Progenitor cell of endocrine pancreas (in vitro differentiated cells): Measurements from ENCODE around the gene CELF1. TPM values are rescaled to one million over a fixed set of nuclear protein-coding genes. Genes with fewer than 3 reads are reported as not detected.

Source experiments
- DNase-seq: peaks from one replicate; pipeline ENCODE4 v3.0.0; 2021; ENCODE audit warnings: low spot score; ENCODE audit not compliant: unreplicated experiment
- H3K27ac Mint-ChIP-seq: 2 replicates; pipeline ENCODE4 v1.8.0; 2021; ENCODE audit warnings: mild to moderate bottlenecking, moderate library complexity, mixed read lengths
- H3K27me3 Mint-ChIP-seq: 2 replicates; pipeline ENCODE4 v1.8.0; 2021; ENCODE audit warnings: mixed read lengths
- H3K36me3 Mint-ChIP-seq: 2 replicates; pipeline ENCODE4 v1.8.0; 2022; ENCODE audit warnings: mixed read lengths; ENCODE audit not compliant: insufficient read depth
- H3K4me1 Mint-ChIP-seq: 2 replicates; pipeline ENCODE4 v1.8.0; 2021; ENCODE audit warnings: low read depth, mixed read lengths
- H3K4me3 Mint-ChIP-seq: 2 replicates; pipeline ENCODE4 v1.8.0; 2021; ENCODE audit warnings: low read depth, mild to moderate bottlenecking, moderate library complexity, mixed read lengths
- H3K9me3 Mint-ChIP-seq: 2 replicates; pipeline ENCODE4 v1.8.0; 2021; ENCODE audit warnings: low read depth, mixed read lengths
- total RNA-seq: library from RNA; stranded (reverse); gene quantifications from 2 replicates; pipeline ENCODE4 v1.2.1, GENCODE V29; 2021
- TF ChIP-seq, protein P1 (sequence below): fragments of 200-600 bp; sonication (generic); IDR thresholded peaks from one replicate; pipeline ENCODE4 v1.5.0; 2021; ENCODE audit warnings: antibody characterized with exemption, mild to moderate bottlenecking; ENCODE audit not compliant: unreplicated experiment

The CELF1 gene
- total RNA-seq, 1 donor from 2014 or later = 161 TPM

DNA sequence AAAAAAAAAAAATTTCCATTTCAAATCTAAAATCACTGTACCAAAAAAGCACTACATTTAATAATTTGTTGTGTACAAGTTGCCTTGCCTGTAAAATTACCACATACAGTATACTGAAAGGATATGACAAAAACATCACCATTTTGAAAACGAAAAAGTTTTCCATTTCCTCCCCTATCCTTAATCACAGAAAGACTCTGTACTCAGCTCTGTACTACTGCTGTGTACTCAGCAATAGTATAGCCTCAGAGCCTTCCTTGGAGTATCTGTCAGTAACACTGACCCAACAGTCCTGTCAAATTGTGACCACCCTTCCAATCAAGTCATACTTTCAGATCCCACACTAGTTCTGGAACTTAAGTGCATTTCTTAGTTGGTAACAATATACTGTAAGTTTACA is 48.0 kb downstream of the CELF1 start:
- Mint-ChIP-seq H3K36me3 (peaks cover 5% of the 10 kb centered on the region), H3K9me3 (no peaks in the 10 kb centered on the region), H3K27ac (no peak overlapping the region), H3K4me1 (peaks cover 44% of the 10 kb centered on the region), H3K4me3 (no peak overlapping the region), H3K27me3 (no peaks in the 10 kb centered on the region)
- TF ChIP-seq, protein P1, sequence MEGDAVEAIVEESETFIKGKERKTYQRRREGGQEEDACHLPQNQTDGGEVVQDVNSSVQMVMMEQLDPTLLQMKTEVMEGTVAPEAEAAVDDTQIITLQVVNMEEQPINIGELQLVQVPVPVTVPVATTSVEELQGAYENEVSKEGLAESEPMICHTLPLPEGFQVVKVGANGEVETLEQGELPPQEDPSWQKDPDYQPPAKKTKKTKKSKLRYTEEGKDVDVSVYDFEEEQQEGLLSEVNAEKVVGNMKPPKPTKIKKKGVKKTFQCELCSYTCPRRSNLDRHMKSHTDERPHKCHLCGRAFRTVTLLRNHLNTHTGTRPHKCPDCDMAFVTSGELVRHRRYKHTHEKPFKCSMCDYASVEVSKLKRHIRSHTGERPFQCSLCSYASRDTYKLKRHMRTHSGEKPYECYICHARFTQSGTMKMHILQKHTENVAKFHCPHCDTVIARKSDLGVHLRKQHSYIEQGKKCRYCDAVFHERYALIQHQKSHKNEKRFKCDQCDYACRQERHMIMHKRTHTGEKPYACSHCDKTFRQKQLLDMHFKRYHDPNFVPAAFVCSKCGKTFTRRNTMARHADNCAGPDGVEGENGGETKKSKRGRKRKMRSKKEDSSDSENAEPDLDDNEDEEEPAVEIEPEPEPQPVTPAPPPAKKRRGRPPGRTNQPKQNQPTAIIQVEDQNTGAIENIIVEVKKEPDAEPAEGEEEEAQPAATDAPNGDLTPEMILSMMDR = no peak
- no peak for DNase-seq

DNA sequence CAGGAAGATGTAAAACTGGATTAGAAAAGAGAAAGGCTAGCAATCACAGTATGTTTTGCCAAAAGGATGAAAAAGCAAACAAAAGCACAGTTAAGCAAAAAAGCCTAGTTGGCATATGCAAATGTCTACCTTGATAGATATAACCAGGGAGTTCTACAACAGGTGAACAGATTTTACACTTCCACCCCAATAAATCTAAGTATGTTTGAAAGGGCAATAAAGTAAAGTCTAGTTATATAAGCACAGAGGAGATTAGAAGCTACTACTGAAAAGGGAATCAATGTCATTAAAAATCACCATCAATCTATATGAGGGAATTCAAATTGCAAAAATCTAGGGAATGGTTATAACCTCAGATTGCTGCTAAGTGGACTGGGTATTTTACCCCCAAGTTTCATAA is 49.7 kb downstream of the CELF1 start:
- Mint-ChIP-seq H3K27me3 (no peaks in the 10 kb centered on the region), H3K27ac (peak overlapping the region; percentile 60), H3K4me1 (peaks cover 34% of the 10 kb centered on the region), H3K36me3 (peaks cover 5% of the 10 kb centered on the region), H3K9me3 (no peaks in the 10 kb centered on the region), H3K4me3 (no peak overlapping the region)
- no peak for DNase-seq
- TF ChIP-seq, protein P1 = no peak

DNA sequence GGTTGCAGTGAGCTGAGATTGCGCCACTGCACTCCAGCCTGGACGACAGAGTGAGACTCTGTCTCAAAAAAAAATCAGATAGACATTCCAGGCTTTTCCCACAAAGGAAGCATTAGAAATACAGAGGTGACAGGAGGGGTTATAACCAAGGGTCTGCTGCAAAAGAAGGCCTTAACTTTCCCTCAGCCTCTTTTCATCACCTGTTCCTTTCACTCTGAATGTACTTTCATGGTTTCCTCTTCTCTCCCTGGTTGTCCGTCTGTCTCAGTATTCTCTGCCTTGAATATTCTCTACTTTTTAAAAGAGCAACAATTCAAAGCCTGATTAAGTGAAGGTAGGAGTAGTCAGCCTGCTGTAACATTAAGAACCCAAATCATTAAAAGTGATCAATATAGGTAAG is 50.2 kb downstream of the CELF1 start:
- Mint-ChIP-seq H3K27ac (peak overlapping the region; percentile 60), H3K36me3 (peaks cover 5% of the 10 kb centered on the region), H3K9me3 (no peaks in the 10 kb centered on the region), H3K27me3 (no peaks in the 10 kb centered on the region), H3K4me3 (no peak overlapping the region), H3K4me1 (peaks cover 34% of the 10 kb centered on the region)
- TF ChIP-seq, protein P1 = no peak
- no peak for DNase-seq

DNA sequence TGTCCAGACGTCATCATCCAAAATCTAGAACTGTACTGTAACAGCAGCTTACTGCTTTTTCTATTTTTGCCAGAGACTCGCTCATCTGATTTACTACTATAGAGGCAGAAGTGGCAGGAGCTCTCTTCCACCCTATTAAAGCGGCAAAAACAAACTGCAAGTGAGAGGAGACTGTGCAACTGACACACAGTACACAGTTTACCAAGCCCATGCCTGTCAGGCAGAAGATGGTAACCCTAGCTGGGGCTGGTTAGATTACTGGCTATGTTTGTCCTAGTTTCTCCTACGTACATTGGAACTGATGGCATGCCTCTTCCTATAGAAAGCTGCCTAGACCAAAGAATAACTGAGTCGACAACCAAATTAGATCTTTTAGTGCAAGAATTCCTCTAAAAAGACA is 51.8 kb downstream of the CELF1 start:
- no peak overlapping the region for H3K4me3 Mint-ChIP-seq
- no peak overlapping the region for H3K27ac Mint-ChIP-seq
- H3K27me3 Mint-ChIP-seq = no peaks in the 10 kb centered on the region
- DNase-seq = no peak
- no peaks in the 10 kb centered on the region for H3K9me3 Mint-ChIP-seq
- peaks cover 31% of the 10 kb centered on the region for H3K4me1 Mint-ChIP-seq
- H3K36me3 Mint-ChIP-seq = peaks cover 5% of the 10 kb centered on the region
- TF ChIP-seq, protein P1 = no peak

DNA sequence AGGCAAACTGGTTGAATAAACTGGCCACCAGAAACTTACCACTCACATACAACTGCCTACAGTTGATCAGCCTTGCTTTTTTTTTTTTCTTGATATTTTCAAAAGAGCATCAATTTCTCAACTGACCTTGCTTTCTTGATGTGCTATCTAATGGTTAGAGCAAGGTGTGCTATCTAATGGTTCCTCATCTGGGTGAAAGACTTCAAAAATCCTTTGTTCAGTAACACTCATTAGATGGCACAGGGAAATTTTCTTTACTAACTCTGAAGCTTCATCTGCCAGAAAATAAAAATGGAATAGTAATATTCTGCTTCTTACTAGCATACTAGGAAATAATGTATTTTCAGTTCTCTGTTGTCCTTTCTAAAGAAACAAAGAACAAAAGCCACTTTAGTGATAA is 52.8 kb downstream of the CELF1 start:
- H3K36me3 Mint-ChIP-seq = peaks cover 4% of the 10 kb centered on the region
- no peaks in the 10 kb centered on the region for H3K9me3 Mint-ChIP-seq
- peaks cover 30% of the 10 kb centered on the region for H3K4me1 Mint-ChIP-seq
- DNase-seq = no peak
- TF ChIP-seq, protein P1 = no peak
- H3K27me3 Mint-ChIP-seq = no peaks in the 10 kb centered on the region
- no peak overlapping the region for H3K4me3 Mint-ChIP-seq
- H3K27ac Mint-ChIP-seq = peak overlapping the region; percentile 38

DNA sequence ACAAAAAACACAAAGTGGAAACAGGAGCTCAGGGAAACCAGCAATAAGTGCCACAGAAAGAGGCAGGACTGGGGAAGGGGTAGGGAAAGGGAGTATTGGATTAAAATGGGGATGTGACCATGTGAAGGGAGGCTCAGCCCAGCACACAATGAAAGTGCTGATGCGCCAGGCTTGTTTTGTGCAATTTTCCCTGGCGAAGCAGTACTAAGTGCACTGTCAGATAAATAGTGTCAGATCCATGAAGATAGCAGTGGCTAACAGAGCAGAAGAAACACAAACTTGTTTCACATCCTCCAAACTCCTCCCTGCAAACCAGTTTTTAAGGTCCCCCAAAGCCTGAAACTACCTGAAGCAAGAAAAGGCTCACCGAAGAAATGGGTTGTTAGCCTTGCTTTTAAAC is 53.3 kb downstream of the CELF1 start:
- Mint-ChIP-seq H3K27ac (no peak overlapping the region), H3K27me3 (no peaks in the 10 kb centered on the region), H3K4me1 (peaks cover 28% of the 10 kb centered on the region), H3K4me3 (no peak overlapping the region), H3K9me3 (no peaks in the 10 kb centered on the region), H3K36me3 (peaks cover 1% of the 10 kb centered on the region)
- TF ChIP-seq, protein P1 = no peak
- no peak for DNase-seq
